Effector memory CD4-positive, alpha-beta T cell (primary cell): ENCODE results near the gene SLF1.
"Not testable (repeated sequence)": the region's sequence is repeated elsewhere in the genome, so short reads cannot be mapped to it uniquely, and the experiment has no call there.

ENCODE experiments used
- DNase-seq, 3 donors: peaks; one replicate each; pipeline ENCODE4 v3.0.0-alpha.2; 2020
- H3K27ac ChIP-seq: 2 replicates; pipeline ENCODE4 v1.7.0; 2013; ENCODE audit warnings: mild to moderate bottlenecking, low read length, moderate library complexity; ENCODE audit not compliant: insufficient read depth, poor library complexity, severe bottlenecking
- H3K27me3 ChIP-seq: replicated peaks from 2 replicates; pipeline ENCODE4 v1.7.0; 2013; ENCODE audit warnings: mild to moderate bottlenecking, low read length; ENCODE audit not compliant: insufficient read depth, control insufficient read depth, poor library complexity, severe bottlenecking
- H3K36me3 ChIP-seq: 2 replicates; pipeline ENCODE4 v1.7.0; 2013; ENCODE audit warnings: mild to moderate bottlenecking, low read length, moderate library complexity; ENCODE audit not compliant: control insufficient read depth, insufficient read depth
- H3K4me1 ChIP-seq: 2 replicates; pipeline ENCODE4 v1.7.0; 2013; ENCODE audit warnings: low read length, mild to moderate bottlenecking; ENCODE audit not compliant: control insufficient read depth, insufficient read depth, poor library complexity, severe bottlenecking
- H3K4me3 ChIP-seq: 2 replicates; pipeline ENCODE4 v1.7.0; 2013; ENCODE audit warnings: low read length, low read depth, mild to moderate bottlenecking; ENCODE audit not compliant: insufficient read depth, poor library complexity, severe bottlenecking
- H3K9me3 ChIP-seq: 2 replicates; pipeline ENCODE4 v1.7.0; 2013; ENCODE audit warnings: mild to moderate bottlenecking, low read length, moderate library complexity; ENCODE audit not compliant: control insufficient read depth
- total RNA-seq, 3 donors: gene quantifications; one replicate each; lab custom pipeline; 2026; lab: John Stamatoyannopoulos, UW

The SLF1 gene
- 21.7 to 35.3 (median 31.4) reads per million in 3 donors for total RNA-seq

DNA sequence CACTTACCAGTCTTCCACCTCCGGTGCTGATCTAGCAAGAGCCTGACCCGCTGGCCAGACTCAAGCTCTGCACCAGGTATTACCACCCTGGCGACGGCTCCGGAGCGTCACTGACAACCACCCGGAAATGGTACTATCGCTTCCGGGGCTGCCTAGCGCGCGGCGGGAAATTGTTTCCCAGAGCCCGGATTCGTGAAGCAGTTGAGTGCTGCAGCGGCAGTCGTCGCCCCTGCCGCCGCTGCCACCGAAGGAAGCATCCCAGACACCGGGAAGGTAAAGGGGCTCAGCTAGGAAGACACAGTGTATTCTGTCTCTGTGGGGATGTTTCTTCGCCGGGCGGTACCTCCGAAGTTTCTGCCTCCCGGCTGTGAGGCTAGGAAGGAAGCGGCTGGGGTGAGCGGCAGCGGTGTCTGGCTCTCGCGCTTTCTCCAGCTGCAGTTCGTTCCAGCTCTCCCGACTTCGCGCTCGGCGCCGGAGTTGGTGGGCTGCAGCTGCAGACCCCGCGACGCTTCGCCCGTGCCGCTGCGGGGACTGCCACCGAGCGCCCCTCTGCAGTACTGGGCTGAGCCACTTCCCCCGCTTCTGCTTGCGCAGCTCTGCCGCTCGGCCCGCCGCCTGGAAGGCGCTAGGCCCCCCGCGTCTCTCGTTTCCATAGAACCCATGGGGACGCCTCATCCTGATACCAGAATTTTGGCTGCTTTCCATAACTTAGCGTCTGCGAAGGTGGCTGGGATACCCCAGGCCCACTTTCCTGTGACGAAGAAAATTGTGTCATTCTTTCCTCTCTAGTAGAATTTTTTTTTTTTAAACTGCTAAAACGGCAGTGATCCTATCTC lies at the start of gene SLF1, which contains the start of gene KIAA0825:
TSS of gene SLF1 (plus strand) at position 177 of the 836 bp plus-strand sequence. CDS start 10,142 bp downstream, outside the sequence.
TSS of gene KIAA0825 (minus strand) at position 112 of the 836 bp plus-strand sequence. CDS start 81,478 bp downstream, outside the sequence.
- peak within 1 kb of the TSS; percentile 66 for H3K27ac ChIP-seq
- H3K36me3 ChIP-seq, result no peaks in the 10 kb centered on the region
- DNase-seq, result peak; percentile 67 to 79 (median 75)
- peaks cover 5% of the 10 kb centered on the region for H3K4me1 ChIP-seq
- H3K9me3 ChIP-seq, result no peaks in the 10 kb centered on the region
- H3K27me3 ChIP-seq, result no peaks in the 10 kb centered on the region
- H3K4me3 ChIP-seq, result peak within 1 kb of the TSS; percentile 84

DNA sequence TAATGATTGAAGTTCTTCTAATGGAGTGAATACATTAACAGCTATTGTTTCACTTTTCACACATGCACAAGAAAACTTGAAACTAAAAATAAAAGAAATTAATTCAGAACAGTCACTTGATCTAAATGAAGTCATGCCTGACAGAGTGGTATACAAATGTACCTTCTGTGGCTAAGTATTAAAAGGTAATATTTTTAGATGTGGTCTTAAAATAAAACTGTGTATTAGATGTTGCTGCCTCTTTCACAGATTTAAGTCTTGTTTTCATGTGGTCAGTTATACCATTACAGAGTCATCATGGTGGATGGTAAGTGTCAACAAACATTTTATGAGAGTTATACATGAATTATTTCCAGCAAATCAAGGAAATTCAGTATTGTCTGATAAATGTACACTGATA lies 47.1 kb upstream of the SLF1 start:
- no peak overlapping the region for H3K27ac ChIP-seq
- H3K4me1 ChIP-seq, result peaks cover 9% of the 10 kb centered on the region
- H3K9me3 ChIP-seq, result no peaks in the 10 kb centered on the region
- no peaks in the 10 kb centered on the region for H3K27me3 ChIP-seq
- no peak for DNase-seq
- no peaks in the 10 kb centered on the region for H3K36me3 ChIP-seq
- no peak overlapping the region for H3K4me3 ChIP-seq

DNA sequence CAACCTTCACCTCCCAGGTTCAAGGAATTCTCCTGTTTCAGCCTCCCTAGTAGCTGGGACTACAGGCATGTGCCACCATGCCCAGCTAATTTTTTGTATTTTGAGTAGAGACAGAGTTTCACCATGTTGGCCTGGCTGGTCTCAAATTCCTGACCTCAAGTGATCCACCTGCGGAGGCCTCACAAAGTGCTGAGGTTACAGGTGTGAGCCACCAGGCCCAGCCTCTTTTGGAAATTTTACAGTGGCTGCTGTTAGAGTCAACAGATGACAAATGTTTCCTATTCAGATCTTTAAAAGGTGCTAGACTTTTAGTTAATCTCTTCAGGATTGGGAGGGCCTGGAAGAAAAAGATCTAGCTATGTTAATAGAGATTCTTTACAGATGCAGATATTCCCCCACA lies 45.1 kb upstream of the SLF1 start:
- H3K36me3 ChIP-seq, H3K4me3 ChIP-seq, H3K27ac ChIP-seq, H3K27me3 ChIP-seq, DNase-seq, H3K9me3 ChIP-seq: not testable (repeated sequence)
- peaks cover 18% of the 10 kb centered on the region for H3K4me1 ChIP-seq

DNA sequence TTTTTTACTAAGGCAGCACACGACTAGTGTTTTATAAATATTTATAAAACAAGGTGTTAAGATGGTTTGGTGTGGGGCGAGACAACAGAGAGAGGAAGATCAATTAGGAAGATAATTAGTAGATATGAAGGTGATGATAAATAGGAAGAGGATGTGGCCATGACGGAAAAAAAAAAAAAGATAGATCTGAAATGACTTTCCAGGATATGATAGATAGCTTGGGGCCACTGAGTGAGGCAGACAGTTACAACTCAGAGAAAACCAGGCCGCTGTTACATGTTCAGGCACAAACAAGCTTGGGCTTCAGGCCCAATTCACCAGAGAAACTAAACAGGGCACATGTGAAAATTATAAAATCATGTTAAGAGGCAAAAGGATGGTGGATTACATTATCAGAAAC lies 43.3 kb upstream of the SLF1 start:
- Histone ChIP-seq H3K4me1 (peaks cover 19% of the 10 kb centered on the region), H3K4me3 (no peak overlapping the region), H3K27me3 (no peaks in the 10 kb centered on the region), H3K9me3 (no peaks in the 10 kb centered on the region), H3K36me3 (no peaks in the 10 kb centered on the region), H3K27ac (no peak overlapping the region)
- DNase-seq, result no peak

DNA sequence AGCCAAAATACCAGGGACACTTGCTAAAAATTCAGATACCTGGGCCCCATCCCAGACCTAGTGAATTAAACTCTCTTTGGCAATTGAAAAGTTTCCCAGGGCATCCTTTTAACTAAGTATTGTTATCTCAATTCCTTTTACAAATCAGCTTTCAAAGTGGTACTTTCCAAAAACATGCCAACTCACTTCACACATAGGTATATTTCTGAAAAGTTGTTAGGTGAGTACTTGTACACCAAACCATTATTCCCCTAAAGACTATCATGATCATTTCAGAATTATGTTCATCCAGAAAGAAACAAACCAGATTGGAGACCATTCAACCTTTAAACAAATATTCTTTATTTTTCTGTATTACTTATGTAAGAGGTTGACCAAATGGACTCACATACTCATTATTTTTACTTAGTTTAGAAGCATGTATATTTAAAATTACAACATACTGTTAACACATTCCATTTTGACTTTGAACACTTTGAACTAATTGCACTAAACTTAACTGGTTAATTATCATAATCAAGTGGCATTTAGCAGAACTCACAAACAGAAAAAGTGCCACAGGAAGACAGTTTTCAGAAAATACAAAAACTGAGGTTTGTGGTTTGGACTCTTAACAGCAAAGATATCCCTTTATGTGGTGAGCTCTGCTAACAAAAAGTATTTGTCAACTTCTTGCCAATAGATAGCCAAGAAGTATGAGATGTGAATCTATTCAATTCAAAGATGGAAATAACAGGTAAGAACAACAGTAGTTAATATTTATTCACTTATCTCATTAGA lies 40.8 kb upstream of the SLF1 start:
- peaks cover 19% of the 10 kb centered on the region for H3K4me1 ChIP-seq
- no peak overlapping the region for H3K27ac ChIP-seq
- no peaks in the 10 kb centered on the region for H3K27me3 ChIP-seq
- H3K36me3 ChIP-seq, result no peaks in the 10 kb centered on the region
- H3K4me3 ChIP-seq, result no peak overlapping the region
- DNase-seq, result no peak
- H3K9me3 ChIP-seq, result no peaks in the 10 kb centered on the region

DNA sequence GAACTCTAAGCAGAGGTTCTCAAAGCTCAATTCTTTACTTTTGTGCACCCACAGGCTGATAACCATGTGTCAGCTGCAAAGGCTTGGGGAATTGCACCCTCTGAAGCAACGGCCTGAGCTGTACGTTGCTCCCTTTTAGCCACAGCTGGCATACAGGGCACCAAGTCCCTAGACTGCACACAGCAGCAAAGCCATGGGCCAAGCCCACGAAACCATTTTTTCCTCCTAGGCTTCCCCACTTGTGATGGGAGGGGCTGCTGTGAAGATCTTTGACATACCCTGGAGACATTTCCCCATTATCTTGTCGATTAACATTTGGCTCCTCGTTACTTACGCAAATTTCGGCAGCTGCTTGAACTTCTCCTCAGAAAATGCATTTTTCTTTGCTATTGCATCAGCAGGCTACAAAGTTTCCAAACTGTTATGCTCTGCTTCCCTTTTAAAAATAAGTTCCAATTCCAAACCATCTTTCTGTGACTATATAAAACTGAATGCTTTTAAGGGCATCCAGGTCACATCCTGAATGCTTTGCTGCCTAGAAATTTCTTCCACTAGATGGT lies 23.1 kb upstream of the SLF1 start:
- H3K27me3 ChIP-seq, result no peaks in the 10 kb centered on the region
- H3K9me3 ChIP-seq, result no peaks in the 10 kb centered on the region
- H3K4me3 ChIP-seq, result no peak overlapping the region
- H3K4me1 ChIP-seq, result no peaks in the 10 kb centered on the region
- no peak overlapping the region for H3K27ac ChIP-seq
- no peaks in the 10 kb centered on the region for H3K36me3 ChIP-seq
- DNase-seq, result no peak

DNA sequence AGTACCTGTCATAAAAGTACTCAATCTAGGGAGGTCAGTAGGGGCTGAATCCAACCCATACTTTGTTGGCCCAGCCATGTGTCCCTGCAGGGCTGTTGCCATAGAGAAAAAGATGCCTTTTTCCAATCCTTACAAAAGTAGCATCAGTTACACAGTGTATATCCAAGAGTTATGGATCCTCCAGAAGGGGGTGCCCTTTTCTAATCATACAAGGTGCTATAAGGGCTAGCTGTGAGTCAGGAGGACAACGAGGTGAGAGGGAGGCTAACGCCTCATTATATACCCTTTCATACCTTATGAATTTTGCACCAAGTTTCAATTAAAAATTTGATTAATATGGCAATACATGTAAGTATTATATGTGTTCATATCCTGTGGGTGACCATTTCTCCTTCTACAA lies 4.9 kb upstream of the SLF1 start:
- Histone ChIP-seq H3K4me1 (peaks cover 5% of the 10 kb centered on the region), H3K27me3 (no peaks in the 10 kb centered on the region), H3K9me3 (no peaks in the 10 kb centered on the region), H3K27ac (no peak overlapping the region), H3K4me3 (no peak overlapping the region), H3K36me3 (no peaks in the 10 kb centered on the region)
- DNase-seq, result no peak

DNA sequence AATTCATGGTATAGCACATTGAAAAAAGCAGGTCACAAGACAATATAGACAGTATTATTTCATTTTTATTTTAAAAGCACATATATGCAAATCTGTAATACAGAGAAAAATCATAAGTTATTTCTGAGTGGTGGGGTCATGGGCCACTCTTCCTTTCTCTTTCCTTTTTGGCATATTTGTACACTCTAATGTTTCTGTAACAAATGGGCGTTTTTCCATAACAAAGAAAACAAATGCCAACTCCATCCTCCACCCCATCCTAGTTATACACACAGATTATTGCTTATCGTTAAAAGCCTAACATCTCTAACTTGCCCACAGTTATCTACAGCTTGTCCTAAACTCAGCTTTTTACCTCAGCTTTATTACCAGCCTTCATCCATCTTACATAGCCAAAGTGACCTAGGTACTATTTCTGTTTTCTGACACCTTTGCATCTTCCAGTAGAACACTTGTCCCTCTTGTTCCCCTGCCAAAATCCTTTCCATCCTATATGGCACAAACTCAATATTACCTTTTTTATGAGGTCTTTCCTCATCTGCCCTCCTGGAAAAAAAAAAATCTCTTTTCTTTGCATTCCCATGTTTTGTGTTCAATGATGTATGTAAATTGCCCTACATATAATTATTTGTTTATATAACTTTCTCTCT lies 4.2 kb upstream of the SLF1 start:
- DNase-seq, result no peak
- Histone ChIP-seq H3K4me3 (no peak overlapping the region), H3K27me3 (no peaks in the 10 kb centered on the region), H3K4me1 (peaks cover 5% of the 10 kb centered on the region), H3K9me3 (no peaks in the 10 kb centered on the region), H3K36me3 (no peaks in the 10 kb centered on the region), H3K27ac (no peak overlapping the region)

DNA sequence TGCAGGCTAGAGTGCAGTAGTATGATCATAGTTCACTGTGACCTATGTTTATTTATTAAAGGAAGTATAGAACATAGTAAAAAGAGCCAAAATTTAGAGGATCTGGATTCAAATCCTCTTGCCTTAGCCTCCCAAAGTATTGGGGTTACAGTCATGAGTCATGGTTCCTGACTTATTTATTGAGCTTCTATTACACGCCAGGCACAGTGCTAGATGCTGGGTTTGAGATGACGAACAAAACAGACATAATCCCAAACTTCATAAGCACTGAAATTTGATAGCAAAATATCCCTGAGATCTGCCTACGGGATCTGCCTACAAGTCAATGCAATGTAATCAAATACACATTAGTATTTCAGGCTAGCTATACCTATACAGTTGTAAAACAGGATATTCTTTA lies 2.6 kb upstream of the SLF1 start:
- no peak overlapping the region for H3K27ac ChIP-seq
- H3K36me3 ChIP-seq, result no peaks in the 10 kb centered on the region
- H3K4me3 ChIP-seq, result no peak overlapping the region
- H3K9me3 ChIP-seq, result no peaks in the 10 kb centered on the region
- DNase-seq, result no peak
- no peaks in the 10 kb centered on the region for H3K27me3 ChIP-seq
- H3K4me1 ChIP-seq, result peaks cover 5% of the 10 kb centered on the region
